ENCODE measurements around the gene RFTN1. TPM values are rescaled to one million over a fixed set of nuclear protein-coding genes. Genes with fewer than 3 reads are reported as not detected.

The RFTN1 gene
- total and polyA plus RNA-seq, 12 donors: 8.3 to 35.7 (median 17.4) TPM

GRCh38 chr3:16496408-16497222, 16.9 kb downstream of the RFTN1 start:
- DNase-seq: no peak
- H3K36me3 ChIP-seq (replicated peaks in 1 of 2): no peaks in the 10 kb centered on the region
- H3K27me3 ChIP-seq: no peaks in the 10 kb centered on the region
- intact Hi-C loops (cut with DNase I): no loop called here
- H3K4me3 ChIP-seq: no peak overlapping the region
- 73 to 81% (median 76%) methylated on average over 10 of the region's 10 CpGs for WGBS, 4 donors
- no peak for TF ChIP-seq CTCF (IDR thresholded peaks at IDR 0.05)
- no peak for TF ChIP-seq POLR2A (IDR thresholded peaks at IDR 0.05)
- H3K27ac ChIP-seq: no peak overlapping the region
- H3K9me3 ChIP-seq (replicated peaks in 1 of 3): no peaks in the 10 kb centered on the region
- peaks cover 0 to 12% of the 10 kb centered on the region in 2 donors for H3K4me1 ChIP-seq (replicated peaks in 1 of 2)

GRCh38 chr3:16496008-16496407, 17.5 kb downstream of the RFTN1 start:
- H3K4me3 ChIP-seq: no peak overlapping the region
- intact Hi-C loops (cut with DNase I): no loop called here
- TF ChIP-seq POLR2A (IDR thresholded peaks at IDR 0.05): no peak
- no peak for TF ChIP-seq CTCF (IDR thresholded peaks at IDR 0.05)
- no peaks in the 10 kb centered on the region for H3K27me3 ChIP-seq
- H3K4me1 ChIP-seq (replicated peaks in 1 of 2): peaks cover 0 to 12% of the 10 kb centered on the region in 2 donors
- 80 to 89% (median 82%) methylated on average over 2 of the region's 2 CpGs for WGBS, 4 donors
- H3K27ac ChIP-seq: no peak overlapping the region
- no peaks in the 10 kb centered on the region for H3K9me3 ChIP-seq (replicated peaks in 1 of 3)
- no peak for DNase-seq
- no peaks in the 10 kb centered on the region for H3K36me3 ChIP-seq (replicated peaks in 1 of 2)

- Histone ChIP-seq H3K36me3 (replicated peaks in 1 of 2) (no peaks in the 10 kb centered on the region), H3K9me3 (replicated peaks in 1 of 3) (no peaks in the 10 kb centered on the region), H3K4me3 (no peak overlapping the region), H3K4me1 (replicated peaks in 1 of 2) (peaks cover 0 to 12% of the 10 kb centered on the region in 2 donors), H3K27ac (no peak overlapping the region), H3K27me3 (no peaks in the 10 kb centered on the region)
- TF ChIP-seq CTCF (IDR thresholded peaks at IDR 0.05) (no peak), POLR2A (IDR thresholded peaks at IDR 0.05) (no peak)
- intact Hi-C loops (cut with DNase I): no loop called here
- 33 to 45% (median 37%) methylated on average over 9 of the region's 9 CpGs for WGBS, 4 donors
- DNase-seq: no peak
These were observed 18.6 kb downstream of the RFTN1 start for GRCh38 chr3:16494814-16495431.

- intact Hi-C loops (cut with DNase I): no loop called here
- H3K27ac ChIP-seq: no peak overlapping the region
- WGBS, 4 donors: 60 to 77% (median 65%) methylated on average over 5 of the region's 5 CpGs
- no peak for DNase-seq
- no peak overlapping the region for H3K4me3 ChIP-seq
- H3K4me1 ChIP-seq (replicated peaks in 1 of 2): peaks cover 0 to 12% of the 10 kb centered on the region in 2 donors
- H3K9me3 ChIP-seq (replicated peaks in 1 of 3): no peaks in the 10 kb centered on the region
- H3K36me3 ChIP-seq (replicated peaks in 1 of 2): no peaks in the 10 kb centered on the region
- H3K27me3 ChIP-seq: no peaks in the 10 kb centered on the region
- TF ChIP-seq CTCF (IDR thresholded peaks at IDR 0.05): no peak
- no peak for TF ChIP-seq POLR2A (IDR thresholded peaks at IDR 0.05)
These were observed 19.4 kb downstream of the RFTN1 start for GRCh38 chr3:16494094-16494493.
